GM12878 (cell line): ENCODE data around the gene PHF2.

Experiments used
- EGR1 ChIP-seq, 2 experiments: IDR thresholded peaks; 1 replicate in 1 of 2; 2 replicates in 1 of 2; pipeline ENCODE4 v1.6.1; 2011 to 2012; ENCODE audit warnings: low read depth in 2 of 2, low read length in 2 of 2, borderline replicate concordance in 1 of 2, mild to moderate bottlenecking in 1 of 2, moderate library complexity in 1 of 2
- EZH2 ChIP-seq: IDR thresholded peaks from 2 replicates; pipeline ENCODE4 v1.6.1; 2012; ENCODE audit warnings: low read depth, mild to moderate bottlenecking, control low read depth, inconsistent platforms, low read length, borderline replicate concordance; ENCODE audit not compliant: control insufficient read depth
- GABPA ChIP-seq: IDR thresholded peaks from 2 replicates; pipeline ENCODE4 v1.6.1; 2014; ENCODE audit warnings: antibody characterized with exemption, low read depth, mild to moderate bottlenecking, inconsistent platforms
- IKZF1 ChIP-seq: fragments of 450-650 bp; conservative IDR thresholded peaks from 2 replicates; pipeline ENCODE4 v1.6.1; 2017; ENCODE audit warnings: antibody characterized with exemption, mild to moderate bottlenecking
- MXI1 ChIP-seq: fragments of 150-350 bp; IDR thresholded peaks from 2 replicates; pipeline ENCODE4 v1.6.1; 2011; ENCODE audit warnings: low read depth, mild to moderate bottlenecking, inconsistent platforms, low read length, improper control_type of control experiment
- NBN ChIP-seq: fragments of 450-650 bp; IDR thresholded peaks from 2 replicates; pipeline ENCODE4 v1.6.1; 2016
- NFIC ChIP-seq: IDR thresholded peaks from 2 replicates; pipeline ENCODE4 v1.6.1; 2012; ENCODE audit warnings: low read depth, mild to moderate bottlenecking, inconsistent platforms, low read length, moderate library complexity
- POLR2AphosphoS5 ChIP-seq: IDR thresholded peaks from 2 replicates; pipeline ENCODE4 v1.6.1; 2011; ENCODE audit warnings: mild to moderate bottlenecking, low read length, inconsistent platforms
- TF ChIP-seq, protein P1 (sequence below), 3 experiments: IDR thresholded peaks in 2 of 3; conservative IDR thresholded peaks in 1 of 3; 2 replicates each; pipeline ENCODE4 v1.5.1; 2011; ENCODE audit warnings: low read depth in 3 of 3, low read length in 3 of 3, mild to moderate bottlenecking in 3 of 3, control low read depth in 2 of 3, moderate library complexity in 2 of 3, inconsistent platforms in 1 of 3, mixed read lengths in 1 of 3; ENCODE audit not compliant: control insufficient read depth in 2 of 3, insufficient read depth in 1 of 3; ENCODE audit errors: extremely low read depth in 1 of 3
- TF ChIP-seq, protein P2 (sequence below): fragments of 450-650 bp; IDR thresholded peaks from 2 replicates; pipeline ENCODE4 v1.6.1; 2016; ENCODE audit warnings: mild to moderate bottlenecking, moderate library complexity, borderline replicate concordance
- TF ChIP-seq, protein P3 (sequence below): fragments of 450-650 bp; IDR thresholded peaks from 2 replicates; pipeline ENCODE4 v1.6.1; 2017; ENCODE audit warnings: mild to moderate bottlenecking, low read depth, inconsistent platforms; ENCODE audit not compliant: poor library complexity, severe bottlenecking
- TF ChIP-seq, protein P4 (sequence below): fragments of 450-650 bp; IDR thresholded peaks from 2 replicates; pipeline ENCODE4 v1.6.1; 2018; ENCODE audit warnings: borderline replicate concordance, mild to moderate bottlenecking; ENCODE audit not compliant: partially characterized antibody
- TF ChIP-seq, protein P5 (sequence below): IDR thresholded peaks from 2 replicates; pipeline ENCODE4 v1.6.1; 2012; ENCODE audit warnings: mild to moderate bottlenecking, low read depth, low read length

DNA sequence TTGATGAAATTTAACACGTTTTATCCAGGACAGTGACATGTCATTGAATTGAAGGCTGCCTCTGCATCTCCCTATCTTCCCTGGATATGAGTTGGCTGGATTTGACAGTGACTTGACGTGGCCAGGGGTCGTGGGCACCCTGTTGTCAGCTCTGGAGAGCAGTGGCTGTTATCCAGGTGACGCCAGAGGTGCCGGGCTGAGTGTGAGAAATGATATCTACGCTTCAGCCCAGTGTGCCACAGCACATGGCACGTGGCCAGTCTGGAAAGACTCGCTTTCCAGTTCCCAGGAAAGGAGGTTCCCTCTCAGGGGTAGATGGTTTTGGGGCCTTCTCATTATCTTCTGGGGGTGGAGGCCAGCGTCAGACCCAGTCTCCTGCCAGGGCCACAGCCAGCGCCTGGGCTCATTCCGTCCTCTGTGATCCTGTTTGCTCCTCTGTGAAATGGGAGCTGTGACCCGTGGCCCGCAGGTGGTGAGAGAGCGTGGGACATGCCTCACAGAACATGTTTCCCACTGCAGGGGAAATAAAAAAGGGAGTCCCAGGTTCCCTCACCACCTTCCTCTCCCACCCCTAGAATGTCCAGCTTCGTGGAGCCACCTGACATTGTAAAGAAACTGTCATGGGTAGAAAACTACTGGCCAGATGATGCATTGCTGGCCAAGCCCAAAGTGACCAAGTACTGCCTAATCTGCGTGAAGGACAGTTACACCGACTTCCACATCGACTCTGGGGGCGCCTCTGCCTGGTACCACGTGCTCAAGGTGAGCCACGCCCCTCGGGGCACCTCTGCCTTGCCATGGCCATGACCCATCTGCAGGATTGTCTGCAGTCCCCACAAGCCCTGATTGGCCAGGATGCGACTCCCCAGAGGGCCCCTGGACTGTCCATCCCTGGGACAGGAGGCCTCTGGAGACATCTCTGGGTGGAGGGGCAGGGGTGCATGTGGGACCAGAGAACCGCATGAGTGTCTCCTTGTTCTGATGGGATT lies 76.5 kb downstream of the PHF2 start:
- TF ChIP-seq NBN (no peak), NFIC (no peak), EGR1 (IDR thresholded peaks at IDR 0.05; ENCODE audit: borderline replicate concordance in 1 of 2, low read depth in 2 of 2, low read length in 2 of 2) (no peak), POLR2AphosphoS5 (no peak), MXI1 (no peak), GABPA (no peak), EZH2 (no peak), IKZF1 (no peak)
- TF ChIP-seq, protein P1, sequence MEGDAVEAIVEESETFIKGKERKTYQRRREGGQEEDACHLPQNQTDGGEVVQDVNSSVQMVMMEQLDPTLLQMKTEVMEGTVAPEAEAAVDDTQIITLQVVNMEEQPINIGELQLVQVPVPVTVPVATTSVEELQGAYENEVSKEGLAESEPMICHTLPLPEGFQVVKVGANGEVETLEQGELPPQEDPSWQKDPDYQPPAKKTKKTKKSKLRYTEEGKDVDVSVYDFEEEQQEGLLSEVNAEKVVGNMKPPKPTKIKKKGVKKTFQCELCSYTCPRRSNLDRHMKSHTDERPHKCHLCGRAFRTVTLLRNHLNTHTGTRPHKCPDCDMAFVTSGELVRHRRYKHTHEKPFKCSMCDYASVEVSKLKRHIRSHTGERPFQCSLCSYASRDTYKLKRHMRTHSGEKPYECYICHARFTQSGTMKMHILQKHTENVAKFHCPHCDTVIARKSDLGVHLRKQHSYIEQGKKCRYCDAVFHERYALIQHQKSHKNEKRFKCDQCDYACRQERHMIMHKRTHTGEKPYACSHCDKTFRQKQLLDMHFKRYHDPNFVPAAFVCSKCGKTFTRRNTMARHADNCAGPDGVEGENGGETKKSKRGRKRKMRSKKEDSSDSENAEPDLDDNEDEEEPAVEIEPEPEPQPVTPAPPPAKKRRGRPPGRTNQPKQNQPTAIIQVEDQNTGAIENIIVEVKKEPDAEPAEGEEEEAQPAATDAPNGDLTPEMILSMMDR (IDR thresholded peaks at IDR 0.05 in 2 of 3, conservative IDR thresholded peaks at IDR 0.05 in 1 of 3; ENCODE audit: control insufficient read depth in 2 of 3, extremely low read depth in 1 of 3, insufficient read depth in 1 of 3, low read depth in 3 of 3, low read length in 3 of 3), result no peak
- TF ChIP-seq, protein P2, sequence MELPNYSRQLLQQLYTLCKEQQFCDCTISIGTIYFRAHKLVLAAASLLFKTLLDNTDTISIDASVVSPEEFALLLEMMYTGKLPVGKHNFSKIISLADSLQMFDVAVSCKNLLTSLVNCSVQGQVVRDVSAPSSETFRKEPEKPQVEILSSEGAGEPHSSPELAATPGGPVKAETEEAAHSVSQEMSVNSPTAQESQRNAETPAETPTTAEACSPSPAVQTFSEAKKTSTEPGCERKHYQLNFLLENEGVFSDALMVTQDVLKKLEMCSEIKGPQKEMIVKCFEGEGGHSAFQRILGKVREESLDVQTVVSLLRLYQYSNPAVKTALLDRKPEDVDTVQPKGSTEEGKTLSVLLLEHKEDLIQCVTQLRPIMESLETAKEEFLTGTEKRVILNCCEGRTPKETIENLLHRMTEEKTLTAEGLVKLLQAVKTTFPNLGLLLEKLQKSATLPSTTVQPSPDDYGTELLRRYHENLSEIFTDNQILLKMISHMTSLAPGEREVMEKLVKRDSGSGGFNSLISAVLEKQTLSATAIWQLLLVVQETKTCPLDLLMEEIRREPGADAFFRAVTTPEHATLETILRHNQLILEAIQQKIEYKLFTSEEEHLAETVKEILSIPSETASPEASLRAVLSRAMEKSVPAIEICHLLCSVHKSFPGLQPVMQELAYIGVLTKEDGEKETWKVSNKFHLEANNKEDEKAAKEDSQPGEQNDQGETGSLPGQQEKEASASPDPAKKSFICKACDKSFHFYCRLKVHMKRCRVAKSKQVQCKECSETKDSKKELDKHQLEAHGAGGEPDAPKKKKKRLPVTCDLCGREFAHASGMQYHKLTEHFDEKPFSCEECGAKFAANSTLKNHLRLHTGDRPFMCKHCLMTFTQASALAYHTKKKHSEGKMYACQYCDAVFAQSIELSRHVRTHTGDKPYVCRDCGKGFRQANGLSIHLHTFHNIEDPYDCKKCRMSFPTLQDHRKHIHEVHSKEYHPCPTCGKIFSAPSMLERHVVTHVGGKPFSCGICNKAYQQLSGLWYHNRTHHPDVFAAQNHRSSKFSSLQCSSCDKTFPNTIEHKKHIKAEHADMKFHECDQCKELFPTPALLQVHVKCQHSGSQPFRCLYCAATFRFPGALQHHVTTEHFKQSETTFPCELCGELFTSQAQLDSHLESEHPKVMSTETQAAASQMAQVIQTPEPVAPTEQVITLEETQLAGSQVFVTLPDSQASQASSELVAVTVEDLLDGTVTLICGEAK, result no peak
- TF ChIP-seq, protein P3, sequence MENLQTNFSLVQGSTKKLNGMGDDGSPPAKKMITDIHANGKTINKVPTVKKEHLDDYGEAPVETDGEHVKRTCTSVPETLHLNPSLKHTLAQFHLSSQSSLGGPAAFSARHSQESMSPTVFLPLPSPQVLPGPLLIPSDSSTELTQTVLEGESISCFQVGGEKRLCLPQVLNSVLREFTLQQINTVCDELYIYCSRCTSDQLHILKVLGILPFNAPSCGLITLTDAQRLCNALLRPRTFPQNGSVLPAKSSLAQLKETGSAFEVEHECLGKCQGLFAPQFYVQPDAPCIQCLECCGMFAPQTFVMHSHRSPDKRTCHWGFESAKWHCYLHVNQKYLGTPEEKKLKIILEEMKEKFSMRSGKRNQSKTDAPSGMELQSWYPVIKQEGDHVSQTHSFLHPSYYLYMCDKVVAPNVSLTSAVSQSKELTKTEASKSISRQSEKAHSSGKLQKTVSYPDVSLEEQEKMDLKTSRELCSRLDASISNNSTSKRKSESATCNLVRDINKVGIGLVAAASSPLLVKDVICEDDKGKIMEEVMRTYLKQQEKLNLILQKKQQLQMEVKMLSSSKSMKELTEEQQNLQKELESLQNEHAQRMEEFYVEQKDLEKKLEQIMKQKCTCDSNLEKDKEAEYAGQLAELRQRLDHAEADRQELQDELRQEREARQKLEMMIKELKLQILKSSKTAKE, result no peak
- TF ChIP-seq, protein P4, sequence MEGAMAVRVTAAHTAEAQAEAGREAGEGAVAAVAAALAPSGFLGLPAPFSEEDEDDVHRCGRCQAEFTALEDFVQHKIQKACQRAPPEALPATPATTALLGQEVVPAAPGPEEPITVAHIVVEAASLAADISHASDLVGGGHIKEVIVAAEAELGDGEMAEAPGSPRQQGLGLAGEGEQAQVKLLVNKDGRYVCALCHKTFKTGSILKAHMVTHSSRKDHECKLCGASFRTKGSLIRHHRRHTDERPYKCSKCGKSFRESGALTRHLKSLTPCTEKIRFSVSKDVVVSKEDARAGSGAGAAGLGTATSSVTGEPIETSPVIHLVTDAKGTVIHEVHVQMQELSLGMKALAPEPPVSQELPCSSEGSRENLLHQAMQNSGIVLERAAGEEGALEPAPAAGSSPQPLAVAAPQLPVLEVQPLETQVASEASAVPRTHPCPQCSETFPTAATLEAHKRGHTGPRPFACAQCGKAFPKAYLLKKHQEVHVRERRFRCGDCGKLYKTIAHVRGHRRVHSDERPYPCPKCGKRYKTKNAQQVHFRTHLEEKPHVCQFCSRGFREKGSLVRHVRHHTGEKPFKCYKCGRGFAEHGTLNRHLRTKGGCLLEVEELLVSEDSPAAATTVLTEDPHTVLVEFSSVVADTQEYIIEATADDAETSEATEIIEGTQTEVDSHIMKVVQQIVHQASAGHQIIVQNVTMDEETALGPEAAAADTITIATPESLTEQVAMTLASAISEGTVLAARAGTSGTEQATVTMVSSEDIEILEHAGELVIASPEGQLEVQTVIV, result no peak
- TF ChIP-seq, protein P5, sequence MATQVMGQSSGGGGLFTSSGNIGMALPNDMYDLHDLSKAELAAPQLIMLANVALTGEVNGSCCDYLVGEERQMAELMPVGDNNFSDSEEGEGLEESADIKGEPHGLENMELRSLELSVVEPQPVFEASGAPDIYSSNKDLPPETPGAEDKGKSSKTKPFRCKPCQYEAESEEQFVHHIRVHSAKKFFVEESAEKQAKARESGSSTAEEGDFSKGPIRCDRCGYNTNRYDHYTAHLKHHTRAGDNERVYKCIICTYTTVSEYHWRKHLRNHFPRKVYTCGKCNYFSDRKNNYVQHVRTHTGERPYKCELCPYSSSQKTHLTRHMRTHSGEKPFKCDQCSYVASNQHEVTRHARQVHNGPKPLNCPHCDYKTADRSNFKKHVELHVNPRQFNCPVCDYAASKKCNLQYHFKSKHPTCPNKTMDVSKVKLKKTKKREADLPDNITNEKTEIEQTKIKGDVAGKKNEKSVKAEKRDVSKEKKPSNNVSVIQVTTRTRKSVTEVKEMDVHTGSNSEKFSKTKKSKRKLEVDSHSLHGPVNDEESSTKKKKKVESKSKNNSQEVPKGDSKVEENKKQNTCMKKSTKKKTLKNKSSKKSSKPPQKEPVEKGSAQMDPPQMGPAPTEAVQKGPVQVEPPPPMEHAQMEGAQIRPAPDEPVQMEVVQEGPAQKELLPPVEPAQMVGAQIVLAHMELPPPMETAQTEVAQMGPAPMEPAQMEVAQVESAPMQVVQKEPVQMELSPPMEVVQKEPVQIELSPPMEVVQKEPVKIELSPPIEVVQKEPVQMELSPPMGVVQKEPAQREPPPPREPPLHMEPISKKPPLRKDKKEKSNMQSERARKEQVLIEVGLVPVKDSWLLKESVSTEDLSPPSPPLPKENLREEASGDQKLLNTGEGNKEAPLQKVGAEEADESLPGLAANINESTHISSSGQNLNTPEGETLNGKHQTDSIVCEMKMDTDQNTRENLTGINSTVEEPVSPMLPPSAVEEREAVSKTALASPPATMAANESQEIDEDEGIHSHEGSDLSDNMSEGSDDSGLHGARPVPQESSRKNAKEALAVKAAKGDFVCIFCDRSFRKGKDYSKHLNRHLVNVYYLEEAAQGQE, result no peak
